ENCODE results near the gene PPIA.
A peak's percentile ranks its signal among the peaks of the same experiment; 100 is the strongest.

PPIA gene

DNA sequence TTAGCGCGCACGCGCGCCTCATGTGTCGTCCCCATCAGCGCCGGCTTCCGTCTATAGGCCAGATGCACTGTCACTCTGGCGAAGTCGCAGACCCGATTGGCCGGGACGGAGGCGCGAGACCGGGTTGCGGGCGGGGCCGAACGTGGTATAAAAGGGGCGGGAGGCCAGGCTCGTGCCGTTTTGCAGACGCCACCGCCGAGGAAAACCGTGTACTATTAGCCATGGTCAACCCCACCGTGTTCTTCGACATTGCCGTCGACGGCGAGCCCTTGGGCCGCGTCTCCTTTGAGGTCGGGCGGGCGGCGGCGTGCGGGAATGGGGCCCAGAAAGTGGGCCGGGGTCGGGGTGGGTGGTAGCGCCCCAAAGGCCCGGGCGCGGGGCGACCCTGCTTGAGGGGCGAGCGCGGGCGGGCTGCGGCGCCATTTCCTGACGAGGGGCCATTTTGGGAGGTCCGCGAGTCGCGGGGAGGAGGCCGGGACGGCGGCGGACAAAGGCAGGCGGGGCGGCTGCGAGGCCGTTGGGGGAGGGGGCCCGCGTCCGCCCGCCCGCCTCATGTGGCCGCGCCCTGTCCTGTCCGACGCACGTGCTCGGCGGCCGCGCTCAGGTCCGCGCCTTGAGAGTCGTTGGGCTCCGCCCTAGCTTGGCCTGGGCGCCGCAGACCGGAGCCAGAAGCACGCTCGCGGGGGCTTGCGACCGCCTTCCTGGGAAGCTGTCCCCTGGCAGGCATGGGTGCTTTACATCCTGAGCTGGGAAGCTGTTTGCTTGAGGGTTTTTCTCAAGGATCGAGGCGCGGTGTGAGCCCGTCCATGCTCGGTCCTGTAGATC lies at the start of gene PPIA:
PPIA (plus strand) TSS at position 178 of the 825 bp plus-strand sequence; CDS start at position 222, 44 bp downstream.
- peak; percentile 97 for DNase-seq (ENCODE audit: low spot score)

DNA sequence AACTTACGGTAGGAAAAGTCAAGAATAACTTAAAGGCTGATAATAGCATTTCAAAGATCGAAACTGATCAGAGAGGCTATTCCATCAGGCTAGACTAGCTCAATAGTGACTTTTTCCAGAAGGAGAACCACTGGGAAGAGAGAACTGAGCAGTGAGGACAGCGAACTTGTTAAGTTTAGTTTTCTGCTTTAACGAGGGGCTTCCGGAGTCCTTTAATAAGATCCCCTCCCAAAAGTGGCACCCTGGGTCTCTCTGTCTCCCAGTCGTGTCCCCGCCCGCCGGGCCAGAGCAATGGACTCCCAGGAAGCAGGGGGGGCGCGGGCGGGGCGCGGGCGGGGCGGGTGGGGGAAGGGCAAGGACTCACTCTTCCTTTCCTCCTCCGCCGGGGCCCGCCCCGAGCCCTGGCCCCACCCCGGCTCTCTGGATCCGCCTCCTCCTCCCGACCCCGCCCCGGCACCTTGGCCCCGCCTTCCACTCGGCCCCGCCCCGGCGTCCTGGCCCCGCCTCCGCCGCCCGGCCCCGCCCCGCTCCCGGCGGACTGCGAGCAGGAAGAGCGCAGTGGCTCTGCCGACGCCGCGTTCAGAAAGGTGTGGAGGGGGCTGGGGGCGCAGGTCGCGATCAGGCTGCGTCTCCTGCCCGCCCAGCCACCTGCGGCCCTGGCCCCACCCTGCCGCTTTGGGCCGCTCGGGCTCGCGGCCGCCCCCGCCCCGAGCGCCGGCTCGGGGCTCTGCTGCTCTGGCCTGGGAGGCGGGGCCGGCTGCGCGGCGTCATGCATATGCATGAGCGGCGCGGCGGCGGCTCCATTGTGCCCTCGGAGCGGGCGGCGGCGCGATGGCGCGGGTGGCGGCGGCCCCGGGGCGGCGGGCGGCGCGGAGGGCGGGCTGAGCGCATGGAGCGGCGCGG lies 48.2 kb upstream of the PPIA start, which contains the start of gene ZMIZ2:
ZMIZ2 (plus strand) TSS at position 803 of the 903 bp plus-strand sequence. CDS start 7,403 bp downstream, outside the sequence.
- peak; percentile 93 for DNase-seq (ENCODE audit: low spot score)

DNA sequence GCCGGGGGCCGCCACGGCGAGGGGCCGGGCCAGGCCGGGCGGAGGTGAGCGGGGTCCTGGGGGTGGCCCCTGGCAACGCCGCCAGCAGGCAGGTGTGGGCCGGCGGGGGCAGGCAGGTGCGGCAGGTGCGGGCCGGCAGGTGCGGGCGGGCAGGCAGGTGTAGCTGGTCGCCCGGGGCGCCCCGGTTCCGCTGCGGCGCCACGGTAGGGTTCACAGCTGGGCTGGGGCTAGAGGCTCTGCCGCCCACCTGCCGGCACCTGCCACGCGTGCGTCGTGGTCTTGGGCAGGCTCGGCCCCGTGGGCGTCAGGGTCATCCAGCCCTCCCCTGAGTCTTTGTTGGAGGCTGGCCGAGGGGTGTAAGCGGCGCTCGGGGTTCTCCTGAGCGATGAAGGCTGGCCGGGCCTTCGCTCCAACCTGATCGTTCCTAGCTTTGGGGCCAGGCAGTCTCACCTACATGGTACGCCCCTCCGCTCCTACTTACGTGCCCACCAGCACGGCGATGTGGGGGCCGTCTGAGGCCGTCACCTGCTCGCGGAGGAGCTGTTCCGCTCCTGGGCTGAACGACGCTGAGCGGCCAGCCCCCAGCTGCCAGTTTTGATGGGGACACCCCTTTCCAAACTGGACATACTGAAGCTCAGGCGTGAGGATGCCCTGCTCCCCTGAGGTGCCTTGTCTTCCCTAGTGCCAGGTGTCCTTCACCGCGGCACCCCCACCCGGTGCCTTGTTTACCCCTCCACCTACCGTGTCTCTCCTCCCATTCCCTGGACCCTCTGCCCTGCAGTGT lies 47.3 kb upstream of the PPIA start:
- DNase-seq (ENCODE audit: low spot score): no peak

- no peak for DNase-seq (ENCODE audit: low spot score)
Measured at GRCh38 chr7:44749992-44750391, 46.5 kb upstream of the PPIA start.

- DNase-seq (ENCODE audit: low spot score): no peak
Measured at GRCh38 chr7:44750424-44750823, 46.1 kb upstream of the PPIA start.

GRCh38 chr7:44750921-44751571 lies 45.4 kb upstream of the PPIA start:
- no peak for DNase-seq (ENCODE audit: low spot score)

DNA sequence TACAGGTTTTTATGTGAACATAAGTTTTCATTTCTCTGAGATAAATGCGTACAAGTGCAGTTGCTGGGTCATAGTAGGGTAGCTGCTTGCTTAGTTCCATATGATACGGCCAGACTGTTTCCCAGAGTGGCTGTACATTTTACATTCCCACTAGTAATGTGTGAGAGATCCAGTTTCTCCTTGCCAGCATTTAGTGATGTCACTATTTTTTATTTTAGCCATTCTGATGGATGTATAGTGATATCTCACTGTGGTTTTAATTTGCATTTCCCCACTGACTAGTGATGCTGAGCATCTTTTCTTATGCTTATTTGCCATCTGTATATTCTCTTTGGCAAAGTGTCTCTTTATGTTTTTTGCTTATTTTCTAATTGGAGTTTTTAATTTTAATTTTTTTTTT lies 43.7 kb upstream of the PPIA start:
- no peak for DNase-seq (ENCODE audit: low spot score)

- DNase-seq (ENCODE audit: low spot score): peak; percentile 23
Measured at GRCh38 chr7:44754802-44755697, 41.4 kb upstream of the PPIA start.

- DNase-seq (ENCODE audit: low spot score): no peak
Measured at GRCh38 chr7:44755698-44756627, 40.5 kb upstream of the PPIA start.

GRCh38 chr7:44756904-44757303 lies 39.6 kb upstream of the PPIA start:
- DNase-seq (ENCODE audit: low spot score): no peak

- no peak for DNase-seq (ENCODE audit: low spot score)
Measured at GRCh38 chr7:44757311-44757710, 39.2 kb upstream of the PPIA start.

- DNase-seq (ENCODE audit: low spot score): no peak
Measured at GRCh38 chr7:44757739-44758138, 38.7 kb upstream of the PPIA start.

DNA sequence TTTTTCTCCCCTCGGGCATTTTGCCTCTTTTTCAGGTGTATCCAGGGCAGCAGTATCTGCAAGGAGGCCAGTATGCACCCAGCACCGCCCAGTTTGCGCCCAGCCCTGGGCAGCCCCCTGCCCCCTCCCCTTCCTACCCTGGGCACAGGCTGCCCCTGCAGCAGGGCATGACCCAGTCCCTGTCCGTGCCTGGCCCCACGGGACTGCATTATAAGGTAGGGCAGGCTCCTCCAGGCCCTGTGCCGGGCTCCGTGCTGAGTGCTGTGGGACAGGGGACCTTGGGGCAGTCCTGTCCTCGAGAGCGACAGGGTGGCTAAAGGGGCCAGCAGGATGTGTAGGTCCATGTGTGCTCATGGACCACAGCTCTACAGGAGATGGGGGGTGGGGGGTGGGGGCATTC lies 37.2 kb upstream of the PPIA start:
- no peak for DNase-seq (ENCODE audit: low spot score)

DNA sequence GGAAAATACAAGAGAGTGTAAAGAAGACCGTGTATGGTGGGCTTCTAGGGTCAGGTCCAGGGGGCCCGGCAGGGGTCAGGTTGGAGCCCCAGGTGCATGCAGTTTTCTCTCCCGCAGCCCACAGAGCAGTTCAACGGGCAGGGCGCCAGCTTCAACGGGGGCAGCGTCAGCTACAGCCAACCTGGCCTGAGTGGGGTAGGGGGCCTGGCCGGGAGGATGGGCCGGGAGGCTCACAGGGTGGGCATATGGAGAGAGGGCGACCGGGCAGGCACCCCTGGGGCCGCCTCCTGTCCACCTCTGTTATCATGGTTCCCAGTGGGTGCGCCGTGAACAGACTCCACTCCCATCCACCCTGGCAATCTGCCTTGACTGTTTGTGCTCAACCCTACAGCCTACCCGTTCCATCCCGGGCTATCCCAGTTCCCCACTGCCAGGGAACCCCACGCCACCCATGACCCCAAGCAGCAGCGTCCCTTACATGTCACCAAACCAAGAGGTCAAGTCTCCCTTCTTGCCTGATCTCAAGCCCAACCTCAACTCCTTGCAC lies 36.4 kb upstream of the PPIA start:
- no peak for DNase-seq (ENCODE audit: low spot score)

DNA sequence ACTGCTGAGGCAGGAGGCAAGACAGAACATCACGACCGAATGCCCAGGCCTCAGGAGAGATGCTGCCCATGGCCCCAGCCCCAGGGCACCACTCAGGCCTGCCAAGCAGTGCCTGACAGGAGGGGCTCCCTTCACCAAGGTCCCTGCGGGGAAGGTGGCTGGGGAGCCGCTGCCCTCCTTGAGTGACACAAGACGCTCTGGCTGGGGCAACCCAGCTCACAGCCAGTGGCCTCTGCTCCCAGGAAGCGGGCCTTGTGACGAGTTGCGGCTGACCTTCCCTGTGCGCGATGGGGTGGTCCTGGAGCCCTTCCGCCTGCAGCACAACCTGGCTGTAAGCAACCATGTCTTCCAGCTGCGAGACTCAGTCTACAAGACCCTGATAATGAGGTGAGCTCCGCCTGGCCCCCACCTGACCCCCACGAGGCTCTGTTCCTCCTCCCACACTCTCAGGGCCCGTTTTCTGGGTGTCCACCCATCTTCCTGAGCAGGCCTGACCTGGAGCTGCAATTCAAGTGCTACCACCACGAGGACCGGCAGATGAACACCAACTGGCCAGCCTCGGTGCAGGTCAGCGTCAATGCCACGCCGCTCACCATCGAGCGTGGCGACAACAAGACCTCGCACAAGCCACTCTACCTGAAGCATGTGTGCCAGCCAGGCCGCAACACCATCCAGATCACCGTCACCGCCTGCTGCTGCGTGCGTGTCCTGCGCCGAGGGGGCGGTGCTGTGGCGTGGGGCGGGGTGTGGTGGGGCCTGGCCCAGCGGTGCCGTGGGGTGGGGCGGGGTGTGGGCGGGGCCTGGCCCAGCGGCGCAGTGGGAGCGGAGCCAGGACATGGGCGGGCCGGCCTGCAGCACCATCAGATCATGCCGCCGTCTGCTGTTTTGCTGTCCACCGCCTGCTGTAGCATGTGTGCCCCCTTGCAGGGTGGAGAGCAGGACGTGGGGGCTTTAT lies 35.0 kb upstream of the PPIA start:
- peak; percentile 74 for DNase-seq (ENCODE audit: low spot score)

- DNase-seq (ENCODE audit: low spot score): no peak
Measured at GRCh38 chr7:44762300-44762699, 34.2 kb upstream of the PPIA start.

DNA sequence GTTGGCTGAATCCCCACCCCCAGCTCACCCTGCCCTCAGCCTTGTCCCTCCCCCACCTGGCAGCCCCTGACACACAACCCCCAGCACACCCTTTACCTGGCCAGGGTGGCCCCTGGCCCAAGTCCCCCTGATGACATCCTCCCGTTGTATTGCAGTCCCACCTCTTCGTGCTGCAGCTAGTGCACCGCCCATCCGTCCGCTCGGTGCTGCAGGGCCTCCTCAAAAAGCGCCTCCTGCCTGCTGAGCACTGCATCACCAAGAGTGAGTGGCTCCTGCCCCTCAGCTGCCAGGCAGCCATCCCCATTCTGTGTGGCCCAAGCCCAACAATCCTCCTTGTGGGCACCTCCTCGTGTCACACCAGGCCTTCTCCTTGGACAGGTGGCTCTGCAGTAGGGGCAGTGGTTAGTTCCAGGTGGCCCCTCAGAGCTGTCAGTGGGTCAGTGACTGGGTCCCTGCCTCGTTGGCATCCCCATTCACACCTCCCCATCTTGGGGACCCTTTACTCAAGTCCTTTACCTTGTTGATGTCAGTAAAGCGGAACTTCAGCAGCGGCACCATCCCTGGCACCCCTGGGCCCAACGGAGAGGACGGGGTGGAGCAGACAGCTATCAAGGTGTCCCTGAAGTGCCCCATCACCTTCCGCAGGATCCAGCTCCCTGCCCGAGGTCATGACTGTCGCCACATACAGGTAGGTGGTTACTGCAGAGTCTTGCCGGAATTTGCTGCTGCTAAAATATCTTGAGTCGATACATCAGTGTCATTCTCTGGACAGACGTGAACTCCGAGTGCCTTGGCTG lies 33.6 kb upstream of the PPIA start:
- no peak for DNase-seq (ENCODE audit: low spot score)
